Measurements from ENCODE around the gene BEAN1.
"Not testable (repeated sequence)": the region's sequence is repeated elsewhere in the genome, so short reads cannot be mapped to it uniquely, and the experiment has no call there.

BEAN1 gene

GRCh38 chr16:66487580-66488275 lies 60.6 kb downstream of the BEAN1 start:
- no peak for DNase-seq

DNA sequence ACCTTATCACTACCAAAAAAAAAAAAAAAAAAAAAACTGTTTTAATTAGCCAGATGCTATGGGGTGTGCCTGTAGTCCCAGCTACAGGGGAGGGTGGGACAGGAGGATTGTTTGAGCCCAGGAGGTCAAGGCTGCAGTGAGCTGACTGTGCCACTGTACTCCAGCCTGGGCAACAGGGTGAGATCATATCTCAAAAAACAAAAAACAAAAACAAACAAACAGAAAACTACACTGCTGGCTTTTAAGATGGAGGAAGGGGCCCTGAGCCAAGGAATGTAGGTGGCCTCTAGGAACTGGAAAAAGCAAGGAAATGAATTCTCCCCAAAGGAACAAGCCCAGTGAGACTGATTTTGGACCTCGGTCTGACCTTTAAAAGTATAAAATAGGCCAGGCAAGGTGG lies 61.4 kb downstream of the BEAN1 start:
- DNase-seq = no peak

GRCh38 chr16:66489385-66489784 lies 62.3 kb downstream of the BEAN1 start:
- no peak for DNase-seq

DNA sequence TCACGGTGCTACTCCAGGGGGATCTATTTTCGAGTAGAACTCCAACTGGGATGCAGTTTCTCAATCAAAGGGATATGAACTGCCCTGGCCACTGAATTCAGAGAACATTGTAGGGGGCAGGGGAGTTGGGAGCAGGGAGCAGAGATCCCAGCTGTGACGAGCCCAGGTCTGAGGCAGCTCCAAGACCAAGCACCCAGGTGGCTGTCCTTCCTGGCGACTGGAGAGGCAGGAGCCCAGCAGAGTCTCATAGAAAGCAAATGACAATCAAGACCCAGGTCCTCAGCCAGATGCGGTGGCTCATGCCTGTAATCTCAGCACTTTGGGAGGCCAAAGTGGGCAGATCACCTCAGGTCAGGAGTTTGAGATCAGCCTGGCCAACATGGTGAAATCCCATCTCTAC lies 62.7 kb downstream of the BEAN1 start:
- no peak for DNase-seq

- no peak for DNase-seq
These were observed 64.0 kb downstream of the BEAN1 start for GRCh38 chr16:66490774-66491715.

GRCh38 chr16:66491716-66492064 lies 64.6 kb downstream of the BEAN1 start:
- no peak for DNase-seq

GRCh38 chr16:66493490-66494401 lies 66.7 kb downstream of the BEAN1 start:
- DNase-seq = no peak

DNA sequence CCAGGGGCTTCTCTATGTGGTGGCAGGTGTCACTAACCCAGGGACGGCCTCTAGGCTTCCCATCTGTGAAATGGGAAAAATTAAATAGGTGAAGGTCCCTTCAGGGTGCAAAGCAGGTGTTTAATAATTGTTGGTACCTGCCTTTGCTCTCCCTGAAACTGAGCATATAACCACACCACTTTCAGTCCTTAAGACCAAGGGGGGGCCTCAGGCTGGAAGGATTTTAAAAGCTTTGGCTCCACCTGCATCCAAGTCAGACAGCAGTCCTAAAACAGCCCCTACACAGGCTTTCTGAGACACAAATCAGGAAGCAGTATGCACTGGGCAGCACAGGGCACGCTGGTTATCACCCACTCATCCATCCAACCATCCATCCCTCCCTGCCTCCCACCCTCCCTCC lies 67.8 kb downstream of the BEAN1 start:
- DNase-seq = no peak

DNA sequence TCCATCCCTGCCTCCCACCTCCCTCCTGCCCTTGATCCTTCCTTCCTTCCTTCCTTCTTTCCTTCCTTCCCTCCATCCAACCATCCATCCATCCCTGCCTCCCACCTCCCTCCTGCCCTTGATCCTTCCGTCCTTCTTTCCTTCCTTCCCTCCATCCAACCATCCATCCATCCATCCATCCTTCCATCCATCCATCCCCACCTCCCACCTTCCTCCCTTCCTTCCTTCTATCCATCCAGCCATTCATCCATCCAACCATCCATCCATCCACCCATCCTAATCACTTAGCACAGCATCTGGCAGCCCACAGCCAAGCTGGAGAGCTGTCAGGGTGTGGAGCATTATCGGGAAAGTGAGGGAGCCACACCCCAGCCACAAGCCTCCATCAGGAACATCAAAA lies 68.3 kb downstream of the BEAN1 start:
- no peak for DNase-seq

GRCh38 chr16:66496226-66496625 lies 69.1 kb downstream of the BEAN1 start:
- DNase-seq = not testable (repeated sequence)

GRCh38 chr16:66497921-66498320 lies 70.8 kb downstream of the BEAN1 start:
- DNase-seq = not testable (repeated sequence)

DNA sequence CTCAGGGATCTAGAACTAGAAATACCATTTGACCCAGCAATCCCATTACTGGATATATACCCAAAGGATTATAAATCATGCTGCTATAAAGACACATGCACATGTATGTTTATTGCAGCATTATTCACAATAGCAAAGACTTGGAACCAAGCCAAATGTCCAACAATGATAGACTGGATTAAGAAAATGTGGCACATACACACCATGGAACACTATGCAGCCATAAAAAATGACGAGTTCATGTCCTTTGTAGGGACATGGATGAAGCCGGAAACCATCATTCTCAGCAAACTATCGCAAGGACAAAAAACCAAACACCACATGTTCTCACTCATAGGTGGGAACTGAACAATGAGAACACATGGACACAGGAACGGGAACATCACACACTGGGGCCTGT lies 74.5 kb downstream of the BEAN1 start:
- not testable (repeated sequence) for DNase-seq

DNA sequence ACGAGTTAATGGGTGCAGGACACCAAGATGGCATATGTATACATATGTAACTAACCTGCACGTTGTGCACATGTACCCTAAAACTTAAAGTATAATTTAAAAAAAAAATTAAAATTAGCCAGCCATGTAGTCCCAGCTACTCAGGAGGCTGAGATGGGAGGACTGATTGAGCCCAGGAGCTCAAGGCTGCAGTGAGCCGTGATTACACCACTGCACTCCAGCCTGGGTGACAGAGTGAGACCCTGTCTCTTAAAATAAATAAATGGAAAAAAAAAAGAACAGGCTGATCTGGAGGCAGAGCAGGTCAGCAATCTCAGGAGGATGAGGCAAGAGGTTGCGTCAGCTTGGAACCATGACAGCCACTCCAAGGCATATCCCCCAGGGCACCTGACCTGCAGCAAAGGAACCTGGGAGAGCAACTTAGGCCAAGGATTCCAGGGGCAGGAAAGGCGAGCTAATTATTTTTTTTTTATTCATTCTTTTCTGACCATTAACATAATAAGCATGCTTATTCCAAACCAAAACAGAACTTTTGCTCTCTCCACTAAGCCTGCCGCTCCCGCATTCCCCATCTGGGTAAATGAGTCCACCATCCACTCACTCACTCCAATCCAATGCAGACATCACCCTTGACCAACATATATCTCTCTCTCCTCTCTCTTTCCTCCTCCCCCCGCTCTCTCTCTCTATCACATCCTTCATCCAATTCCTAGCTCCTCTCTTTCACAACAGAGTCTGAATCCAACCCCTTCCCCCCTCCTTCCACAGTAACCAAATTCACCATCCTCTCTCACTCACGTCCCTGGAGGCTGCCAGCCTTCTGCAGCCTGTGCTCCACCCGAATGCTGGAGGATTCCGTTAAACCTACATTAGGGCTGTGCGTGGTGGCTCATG lies 75.2 kb downstream of the BEAN1 start:
- DNase-seq = no peak

GRCh38 chr16:66503030-66503429 lies 75.9 kb downstream of the BEAN1 start:
- DNase-seq = no peak

DNA sequence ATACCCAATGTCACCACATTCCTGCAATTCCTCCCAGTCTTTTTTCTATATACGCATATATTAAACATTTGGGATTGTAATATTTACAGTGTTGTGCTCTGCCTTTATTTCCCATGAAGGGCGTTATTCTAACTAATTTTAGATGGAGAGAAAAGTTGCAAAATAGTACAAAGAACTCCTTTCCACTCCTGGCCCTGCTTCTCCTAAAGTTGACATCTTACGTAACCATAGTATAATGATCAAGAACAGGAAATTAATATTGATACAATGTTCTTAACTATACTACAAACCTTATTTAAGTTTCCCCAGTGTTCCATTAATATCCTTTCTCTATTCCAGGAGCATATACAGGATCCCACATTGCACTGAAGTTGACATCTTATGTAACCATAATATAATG lies 76.5 kb downstream of the BEAN1 start:
- no peak for DNase-seq

- no peak for DNase-seq
These were observed 80.7 kb downstream of the BEAN1 start for GRCh38 chr16:66507731-66508239.

GRCh38 chr16:66508248-66508913 lies 81.3 kb downstream of the BEAN1 start:
- DNase-seq = no peak

DNA sequence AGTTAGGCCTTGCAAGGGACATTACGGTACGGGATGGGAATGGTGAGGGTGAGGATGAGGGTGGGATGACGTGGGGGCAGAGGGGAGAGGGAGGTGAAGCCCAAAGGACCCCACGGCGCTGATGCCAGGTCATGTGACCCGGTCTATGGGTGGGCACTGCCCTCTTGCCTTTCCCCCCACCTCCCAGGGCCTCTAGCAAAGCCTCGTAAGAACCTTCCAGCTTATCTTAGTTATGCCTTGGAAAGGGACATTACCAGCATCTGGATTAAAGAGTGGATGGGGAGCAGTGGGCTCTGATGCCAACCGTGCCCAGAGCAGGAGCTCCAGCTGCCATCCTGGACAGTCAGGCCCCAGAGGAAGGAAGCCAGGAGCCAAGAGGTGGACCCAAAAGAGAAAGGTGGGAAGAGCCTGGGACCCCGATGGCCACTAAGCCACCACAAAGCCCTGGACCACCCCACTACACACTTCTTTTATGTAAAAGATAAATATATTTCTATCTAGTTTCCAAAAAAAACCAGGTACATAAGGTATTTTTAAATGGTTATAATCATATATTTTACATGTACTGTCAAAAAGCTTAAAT lies 81.9 kb downstream of the BEAN1 start:
- no peak for DNase-seq

- no peak for DNase-seq
These were observed 82.5 kb downstream of the BEAN1 start for GRCh38 chr16:66509576-66509975.

DNA sequence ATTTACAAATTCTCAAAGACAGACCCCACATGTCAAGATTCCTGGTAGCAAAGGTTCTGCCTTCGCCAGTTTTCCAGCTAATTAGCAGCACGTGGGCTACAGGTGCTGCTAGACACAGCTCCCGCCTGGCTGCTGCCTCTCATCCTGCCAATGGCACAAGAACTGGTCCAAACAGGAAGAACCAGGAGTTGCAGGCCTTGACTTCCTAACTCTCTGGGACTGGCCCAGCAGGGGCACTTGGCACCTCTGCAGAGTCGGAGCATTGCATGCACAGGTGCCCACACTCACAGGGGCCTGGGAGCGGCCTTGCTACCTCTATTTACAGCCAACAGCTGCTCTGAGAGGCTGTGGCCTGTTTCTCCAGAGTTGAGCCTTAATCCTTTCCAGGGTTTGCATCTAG lies 83.2 kb downstream of the BEAN1 start:
- no peak for DNase-seq
